Measurements from ENCODE around the gene GREB1. TPM values are rescaled to one million over a fixed set of nuclear protein-coding genes. Genes with fewer than 3 reads are reported as not detected.

Gene GREB1
- total and polyA plus RNA-seq, 8 donors, result 3.5 to 16.1 (median 5.9) TPM

- intact Hi-C loops (cut with DNase I), result no loop called here
- WGBS, 2 donors, result 83 to 87% methylated on average over 20 of the region's 20 CpGs
- no peaks in the 10 kb centered on the region for H3K9me3 ChIP-seq
- ATAC-seq (peak in 1 of 4 donors; percentile 50), DNase-seq (no peak), FAIRE-seq (no peak)
- H3K4me1 ChIP-seq, result no peaks in the 10 kb centered on the region
- no peaks in the 10 kb centered on the region for H3K27me3 ChIP-seq
- TF ChIP-seq CTCF (IDR thresholded peaks at IDR 0.05), result no peak
- no peak overlapping the region for H3K4me3 ChIP-seq
- no peak overlapping the region for H3K27ac ChIP-seq
- no peaks in the 10 kb centered on the region for H3K36me3 ChIP-seq
Measured at GRCh38 chr2:11556101-11556806, 22.4 kb downstream of the GREB1 start.

GRCh38 chr2:11558214-11558886 is 24.5 kb downstream of the GREB1 start:
- Histone ChIP-seq H3K9me3 (no peaks in the 10 kb centered on the region), H3K27me3 (no peaks in the 10 kb centered on the region), H3K36me3 (no peaks in the 10 kb centered on the region), H3K4me3 (no peak overlapping the region), H3K4me1 (no peaks in the 10 kb centered on the region), H3K27ac (no peak overlapping the region)
- ATAC-seq (no peak), DNase-seq (peak in 1 of 6 donors; percentile 16), FAIRE-seq (no peak)
- no peak for TF ChIP-seq CTCF (IDR thresholded peaks at IDR 0.05)
- 59 to 67% methylated on average over 10 of the region's 10 CpGs for WGBS, 2 donors
- intact Hi-C loops (cut with DNase I), result no loop called here

GRCh38 chr2:11559066-11559785 is 25.4 kb downstream of the GREB1 start:
- ATAC-seq (no peak), FAIRE-seq (no peak), DNase-seq (peak in 1 of 6 donors; percentile 16)
- intact Hi-C loops (cut with DNase I), result no loop called here
- H3K27me3 ChIP-seq, result no peaks in the 10 kb centered on the region
- H3K36me3 ChIP-seq, result no peaks in the 10 kb centered on the region
- no peak for TF ChIP-seq CTCF (IDR thresholded peaks at IDR 0.05)
- WGBS, 2 donors, result 90 to 95% methylated on average over 18 of the region's 18 CpGs
- H3K4me1 ChIP-seq, result no peaks in the 10 kb centered on the region
- no peaks in the 10 kb centered on the region for H3K9me3 ChIP-seq
- no peak overlapping the region for H3K4me3 ChIP-seq
- H3K27ac ChIP-seq, result no peak overlapping the region

- Histone ChIP-seq H3K27ac (no peak overlapping the region), H3K36me3 (no peaks in the 10 kb centered on the region), H3K4me3 (no peak overlapping the region), H3K27me3 (no peaks in the 10 kb centered on the region), H3K4me1 (no peaks in the 10 kb centered on the region), H3K9me3 (no peaks in the 10 kb centered on the region)
- intact Hi-C loops (cut with DNase I), result no loop called here
- DNase-seq (peak in 1 of 6 donors; percentile 9), FAIRE-seq (no peak), ATAC-seq (no peak)
- WGBS, 2 donors, result 66 to 68% methylated on average over 7 of the region's 7 CpGs
- TF ChIP-seq CTCF (IDR thresholded peaks at IDR 0.05), result no peak
Measured at GRCh38 chr2:11559786-11560155, 25.9 kb downstream of the GREB1 start.
